ENCODE results near the gene HSPA13.
A peak's percentile ranks its signal among the peaks of the same experiment; 100 is the strongest.

The HSPA13 gene

GRCh38 chr21:14382835-14383595 lies at the start of gene HSPA13:
Gene HSPA13, minus strand, starts transcription at chr21:14383146. Its CDS starts 27 bp downstream, at chr21:14383119.
- TF ChIP-seq FOXP2 (optimal IDR thresholded peaks at IDR 0.05; ENCODE audit: control extremely low read depth, extremely low read length, insufficient read depth) (peak; percentile 4), POLR2AphosphoS5 (IDR thresholded peaks at IDR 0.05; ENCODE audit: borderline replicate concordance, low read depth, low read length) (peak; percentile 85; the same call in 1 of the 2 replicates), EZH2 (IDR thresholded peaks at IDR 0.05) (no peak)
- H3K27ac ChIP-seq: peak within 1 kb of the TSS; percentile 77; the same call in 1 of the 2 replicates
- peak within 1 kb of the TSS; percentile 96 for H3K9ac ChIP-seq (ENCODE audit: insufficient read length)
- H3K4me3 ChIP-seq: peak within 1 kb of the TSS; percentile 95
- no peaks in the 10 kb centered on the region for H3K9me3 ChIP-seq (ENCODE audit: low read depth, low read length)
- DNase-seq (ENCODE audit: low read depth, low spot score): peak; percentile 94
- peaks cover 18% of the 10 kb centered on the region for H3K36me3 ChIP-seq (ENCODE audit: insufficient read depth, low read length)

GRCh38 chr21:14418920-14419319 lies 36.0 kb upstream of the HSPA13 start:
- no peak overlapping the region for H3K27ac ChIP-seq
- no peaks in the 10 kb centered on the region for H3K9me3 ChIP-seq (ENCODE audit: low read depth, low read length)
- TF ChIP-seq EZH2 (IDR thresholded peaks at IDR 0.05): no peak
- TF ChIP-seq POLR2AphosphoS5 (IDR thresholded peaks at IDR 0.05; ENCODE audit: borderline replicate concordance, low read depth, low read length): no peak
- TF ChIP-seq FOXP2 (optimal IDR thresholded peaks at IDR 0.05; ENCODE audit: control extremely low read depth, extremely low read length, insufficient read depth): no peak
- H3K36me3 ChIP-seq (ENCODE audit: insufficient read depth, low read length): no peaks in the 10 kb centered on the region
- no peak for DNase-seq (ENCODE audit: low read depth, low spot score)
- H3K9ac ChIP-seq (ENCODE audit: insufficient read length): no peak overlapping the region
- H3K4me3 ChIP-seq: no peak overlapping the region

- Histone ChIP-seq H3K36me3 (ENCODE audit: insufficient read depth, low read length) (no peaks in the 10 kb centered on the region), H3K9ac (ENCODE audit: insufficient read length) (no peak overlapping the region), H3K27ac (no peak overlapping the region), H3K4me3 (no peak overlapping the region), H3K9me3 (ENCODE audit: low read depth, low read length) (no peaks in the 10 kb centered on the region)
- no peak for DNase-seq (ENCODE audit: low read depth, low spot score)
- TF ChIP-seq POLR2AphosphoS5 (IDR thresholded peaks at IDR 0.05; ENCODE audit: borderline replicate concordance, low read depth, low read length) (no peak), FOXP2 (optimal IDR thresholded peaks at IDR 0.05; ENCODE audit: control extremely low read depth, extremely low read length, insufficient read depth) (no peak), EZH2 (IDR thresholded peaks at IDR 0.05) (no peak)
Observed at GRCh38 chr21:14414932-14415508, 32.1 kb upstream of the HSPA13 start.

GRCh38 chr21:14405962-14406361 lies 23.0 kb upstream of the HSPA13 start:
- no peak overlapping the region for H3K9ac ChIP-seq (ENCODE audit: insufficient read length)
- no peaks in the 10 kb centered on the region for H3K36me3 ChIP-seq (ENCODE audit: insufficient read depth, low read length)
- H3K4me3 ChIP-seq: no peak overlapping the region
- H3K27ac ChIP-seq: no peak overlapping the region
- TF ChIP-seq POLR2AphosphoS5 (IDR thresholded peaks at IDR 0.05; ENCODE audit: borderline replicate concordance, low read depth, low read length) (no peak), EZH2 (IDR thresholded peaks at IDR 0.05) (no peak), FOXP2 (optimal IDR thresholded peaks at IDR 0.05; ENCODE audit: control extremely low read depth, extremely low read length, insufficient read depth) (no peak)
- H3K9me3 ChIP-seq (ENCODE audit: low read depth, low read length): no peaks in the 10 kb centered on the region
- no peak for DNase-seq (ENCODE audit: low read depth, low spot score)

- no peak overlapping the region for H3K9ac ChIP-seq (ENCODE audit: insufficient read length)
- H3K36me3 ChIP-seq (ENCODE audit: insufficient read depth, low read length): no peaks in the 10 kb centered on the region
- TF ChIP-seq POLR2AphosphoS5 (IDR thresholded peaks at IDR 0.05; ENCODE audit: borderline replicate concordance, low read depth, low read length) (no peak), FOXP2 (optimal IDR thresholded peaks at IDR 0.05; ENCODE audit: control extremely low read depth, extremely low read length, insufficient read depth) (no peak), EZH2 (IDR thresholded peaks at IDR 0.05) (no peak)
- no peak for DNase-seq (ENCODE audit: low read depth, low spot score)
- H3K9me3 ChIP-seq (ENCODE audit: low read depth, low read length): no peaks in the 10 kb centered on the region
- H3K27ac ChIP-seq: no peak overlapping the region
- no peak overlapping the region for H3K4me3 ChIP-seq
Observed at GRCh38 chr21:14405225-14405624, 22.3 kb upstream of the HSPA13 start.

GRCh38 chr21:14403681-14404318 lies 20.9 kb upstream of the HSPA13 start:
- no peak overlapping the region for H3K27ac ChIP-seq
- H3K36me3 ChIP-seq (ENCODE audit: insufficient read depth, low read length): no peaks in the 10 kb centered on the region
- H3K4me3 ChIP-seq: no peak overlapping the region
- DNase-seq (ENCODE audit: low read depth, low spot score): peak; percentile 14
- TF ChIP-seq POLR2AphosphoS5 (IDR thresholded peaks at IDR 0.05; ENCODE audit: borderline replicate concordance, low read depth, low read length): no peak
- no peak for TF ChIP-seq EZH2 (IDR thresholded peaks at IDR 0.05)
- no peak for TF ChIP-seq FOXP2 (optimal IDR thresholded peaks at IDR 0.05; ENCODE audit: control extremely low read depth, extremely low read length, insufficient read depth)
- H3K9me3 ChIP-seq (ENCODE audit: low read depth, low read length): no peaks in the 10 kb centered on the region
- H3K9ac ChIP-seq (ENCODE audit: insufficient read length): no peak overlapping the region

- no peak for TF ChIP-seq POLR2AphosphoS5 (IDR thresholded peaks at IDR 0.05; ENCODE audit: borderline replicate concordance, low read depth, low read length)
- H3K36me3 ChIP-seq (ENCODE audit: insufficient read depth, low read length): no peaks in the 10 kb centered on the region
- no peak for DNase-seq (ENCODE audit: low read depth, low spot score)
- no peak overlapping the region for H3K4me3 ChIP-seq
- no peak overlapping the region for H3K27ac ChIP-seq
- H3K9ac ChIP-seq (ENCODE audit: insufficient read length): no peak overlapping the region
- H3K9me3 ChIP-seq (ENCODE audit: low read depth, low read length): no peaks in the 10 kb centered on the region
Observed at GRCh38 chr21:14401217-14401616, 18.3 kb upstream of the HSPA13 start.

- no peaks in the 10 kb centered on the region for H3K9me3 ChIP-seq (ENCODE audit: low read depth, low read length)
- TF ChIP-seq EZH2 (IDR thresholded peaks at IDR 0.05): no peak
- no peak for TF ChIP-seq POLR2AphosphoS5 (IDR thresholded peaks at IDR 0.05; ENCODE audit: borderline replicate concordance, low read depth, low read length)
- TF ChIP-seq FOXP2 (optimal IDR thresholded peaks at IDR 0.05; ENCODE audit: control extremely low read depth, extremely low read length, insufficient read depth): no peak
- H3K27ac ChIP-seq: no peak overlapping the region
- H3K4me3 ChIP-seq: no peak overlapping the region
- no peak for DNase-seq (ENCODE audit: low read depth, low spot score)
- H3K36me3 ChIP-seq (ENCODE audit: insufficient read depth, low read length): no peaks in the 10 kb centered on the region
- H3K9ac ChIP-seq (ENCODE audit: insufficient read length): no peak overlapping the region
Observed at GRCh38 chr21:14388282-14388681, 5.3 kb upstream of the HSPA13 start.

Data from SK-N-MC (cell line).